COLO829 (cell line): ENCODE measurements around the gene SPIB.
"Not testable (repeated sequence)": the region's sequence is repeated elsewhere in the genome, so short reads cannot be mapped to it uniquely, and the experiment has no call there.

Experiments used
- DNase-seq: peaks from one replicate; pipeline ENCODE4 v3.0.0; 2012; ENCODE audit warnings: low spot score

The SPIB gene

GRCh38 chr19:50439130-50439529 lies 20.4 kb downstream of the SPIB start:
- not testable (repeated sequence) for DNase-seq

GRCh38 chr19:50444059-50444458 lies 25.3 kb downstream of the SPIB start:
- DNase-seq = no peak

- DNase-seq = no peak
Observed at GRCh38 chr19:50447053-50447452, 28.3 kb downstream of the SPIB start.

GRCh38 chr19:50447750-50448149 lies 29.0 kb downstream of the SPIB start:
- DNase-seq = no peak

GRCh38 chr19:50449236-50449899 lies 30.6 kb downstream of the SPIB start:
- DNase-seq = peak; percentile 26

- DNase-seq = no peak
Observed at GRCh38 chr19:50450369-50451222, 31.9 kb downstream of the SPIB start.

GRCh38 chr19:50451223-50451534 lies 32.4 kb downstream of the SPIB start:
- DNase-seq = no peak

- DNase-seq = no peak
Observed at GRCh38 chr19:50453243-50453642, 34.5 kb downstream of the SPIB start.

- DNase-seq = no peak
Observed at GRCh38 chr19:50455992-50456391, 37.3 kb downstream of the SPIB start.

- no peak for DNase-seq
Observed at GRCh38 chr19:50457300-50457699, 38.6 kb downstream of the SPIB start.

- DNase-seq = no peak
Observed at GRCh38 chr19:50458396-50459066, 39.8 kb downstream of the SPIB start.

- no peak for DNase-seq
Observed at GRCh38 chr19:50459067-50459456, 40.3 kb downstream of the SPIB start.

- DNase-seq = no peak
Observed at GRCh38 chr19:50459638-50460037, 40.9 kb downstream of the SPIB start.

- peak; percentile 43 for DNase-seq
Observed at GRCh38 chr19:50460161-50460765, 41.5 kb downstream of the SPIB start.

- DNase-seq = peak; percentile 95
Observed at GRCh38 chr19:50461066-50461875, 42.5 kb downstream of the SPIB start.

GRCh38 chr19:50462970-50463369 lies 44.2 kb downstream of the SPIB start:
- no peak for DNase-seq

- no peak for DNase-seq
Observed at GRCh38 chr19:50464348-50464747, 45.6 kb downstream of the SPIB start.

- DNase-seq = no peak
Observed at GRCh38 chr19:50465000-50465399, 46.3 kb downstream of the SPIB start.

GRCh38 chr19:50465986-50466705 lies 47.4 kb downstream of the SPIB start:
- DNase-seq = no peak

- no peak for DNase-seq
Observed at GRCh38 chr19:50466706-50467039, 47.9 kb downstream of the SPIB start.

GRCh38 chr19:50467566-50467965 lies 48.8 kb downstream of the SPIB start:
- DNase-seq = no peak
